ENCODE results near the gene CADPS2. TPM values are rescaled to one million over a fixed set of nuclear protein-coding genes. Genes with fewer than 3 reads are reported as not detected.

CADPS2 gene
- total and polyA plus RNA-seq, 10 of the 15 experiments (the other 5 are each of a cell fraction or from before 2014, with no cell fraction given): 0.05 to 7.5 (median 0.25) TPM

GRCh38 chr7:122743211-122743610, 143.0 kb downstream of the CADPS2 start (continued):
- TF ChIP-seq EZH2 (IDR thresholded peaks at IDR 0.05; ENCODE audit: borderline replicate concordance, control insufficient read depth, low read depth, low read length): no peak

- no peaks in the 10 kb centered on the region for H3K9me3 ChIP-seq (replicated peaks; ENCODE audit: control insufficient read depth, insufficient read depth, low read length)
- no peak overlapping the region for H3K9ac ChIP-seq (ENCODE audit: control insufficient read depth, insufficient read depth, low read length)
- H3K4me2 ChIP-seq (ENCODE audit: control insufficient read depth, insufficient read depth): no peak overlapping the region
- intact Hi-C loops (cut with micrococcal nuclease; ENCODE audit: unreplicated experiment) (no loop called here), in situ Hi-C loops (cut with MboI) (no loop called here)
- ATAC-seq (no peak), FAIRE-seq (no peak), DNase-seq (ENCODE audit: low read depth, low spot score) (no peak)
- TF ChIP-seq SREBF1 (IDR thresholded peaks at IDR 0.05; ENCODE audit: low read length) (no peak), ZZZ3 (IDR thresholded peaks at IDR 0.05; ENCODE audit: control insufficient read depth, insufficient read length, low read depth) (no peak), CEBPB (IDR thresholded peaks at IDR 0.05; ENCODE audit: borderline replicate concordance in 1 of 2, low read depth in 2 of 2, low read length in 2 of 2) (no peak)
- no peaks in the 10 kb centered on the region for H4K20me1 ChIP-seq (ENCODE audit: control insufficient read depth, insufficient read depth)
- H3K4me3 ChIP-seq: no peak overlapping the region
- no peak overlapping the region for H3K27ac ChIP-seq (ENCODE audit: control insufficient read depth, insufficient read depth)
- no peaks in the 10 kb centered on the region for H3K27me3 ChIP-seq (replicated peaks in 1 of 2; ENCODE audit: control insufficient read depth in 2 of 2, insufficient read depth in 2 of 2, low read length in 1 of 2)
- H3K79me2 ChIP-seq (ENCODE audit: control insufficient read depth, insufficient read depth, low read length): no peaks in the 10 kb centered on the region
- H2AFZ ChIP-seq (ENCODE audit: control insufficient read depth, low read depth, low read length): no peak overlapping the region
- BruUV-seq (replicated peaks): no TSS peak
- ChIA-PET RAD21 (ENCODE audit: unreplicated experiment) (interaction anchor here (1.1 to 1.5 kb wide), 2 partner anchors 12 to 31 kb away, joined by 3 to 5 read pairs; no protein-coding TSS in a partner anchor), POLR2A (interaction anchor here (0.6 to 1.3 kb wide), 5 partner anchors 11 to 472 kb away, joined by 3 to 6 read pairs (median 5); no protein-coding TSS in a partner anchor), CTCF (interaction anchor here (1.3 to 3.6 kb wide), 2 partner anchors 12 to 28 kb away, joined by 4 to 21 read pairs; no protein-coding TSS in a partner anchor), SMC1A (ENCODE audit: uncharacterized antibody, unreplicated experiment) (interaction anchor here (0.7 to 8.5 kb wide), 11 partner anchors 8 to 51 kb away, joined by 3 to 85 read pairs (median 5); no protein-coding TSS in a partner anchor)
- 78% methylated on average over 2 of the region's 2 CpGs for whole genome bisulfite sequencing (ENCODE audit: insufficient coverage, insufficient replicate concordance, low lambda C conversion rate, missing lambda C conversion rate)
- no peaks in the 10 kb centered on the region for H3K4me1 ChIP-seq (ENCODE audit: control insufficient read depth, insufficient read depth, low read length)
- H3K36me3 ChIP-seq (ENCODE audit: control insufficient read depth in 2 of 2, insufficient read depth in 2 of 2, low read length in 1 of 2): no peaks in the 10 kb centered on the region
Measured at GRCh38 chr7:122738947-122739346, 147.3 kb downstream of the CADPS2 start.

- POLR2A ChIA-PET: interaction anchor here (0.9 to 1.8 kb wide), 5 partner anchors 9 to 98 kb away, joined by 3 to 6 read pairs (median 4); no protein-coding TSS in a partner anchor
- no peaks in the 10 kb centered on the region for H3K36me3 ChIP-seq (ENCODE audit: control insufficient read depth in 2 of 2, insufficient read depth in 2 of 2, low read length in 1 of 2)
- H3K4me2 ChIP-seq (ENCODE audit: control insufficient read depth, insufficient read depth): no peak overlapping the region
- H3K9ac ChIP-seq (ENCODE audit: control insufficient read depth, insufficient read depth, low read length): no peak overlapping the region
- whole genome bisulfite sequencing (ENCODE audit: insufficient coverage, insufficient replicate concordance, low lambda C conversion rate, missing lambda C conversion rate): 90% methylated on average over 1 of the region's 1 CpG
- no peak overlapping the region for H3K27ac ChIP-seq (ENCODE audit: control insufficient read depth, insufficient read depth)
- DNase-seq (ENCODE audit: low read depth, low spot score): no peak
- no peak overlapping the region for H2AFZ ChIP-seq (ENCODE audit: control insufficient read depth, low read depth, low read length)
- no peaks in the 10 kb centered on the region for H3K79me2 ChIP-seq (ENCODE audit: control insufficient read depth, insufficient read depth, low read length)
- CTCF ChIA-PET: interaction anchor here (0.9 to 3.6 kb wide), 8 partner anchors 9 to 203 kb away, joined by 3 to 21 read pairs (median 4); no protein-coding TSS in a partner anchor
- H4K20me1 ChIP-seq (ENCODE audit: control insufficient read depth, insufficient read depth): no peaks in the 10 kb centered on the region
- intact Hi-C loops (cut with micrococcal nuclease; ENCODE audit: unreplicated experiment) (no loop called here), in situ Hi-C loops (cut with MboI) (no loop called here)
- RAD21 ChIA-PET (ENCODE audit: unreplicated experiment): interaction anchor here (0.7 to 1.9 kb wide), 13 partner anchors 9 to 631 kb away, joined by 3 to 12 read pairs (median 4); no protein-coding TSS in a partner anchor
- H3K9me3 ChIP-seq (replicated peaks; ENCODE audit: control insufficient read depth, insufficient read depth, low read length): no peaks in the 10 kb centered on the region
- no peaks in the 10 kb centered on the region for H3K4me1 ChIP-seq (ENCODE audit: control insufficient read depth, insufficient read depth, low read length)
- FAIRE-seq: no peak
- no peak overlapping the region for H3K4me3 ChIP-seq
- peak; percentile 83 for ATAC-seq
- H3K27me3 ChIP-seq (replicated peaks in 1 of 2; ENCODE audit: control insufficient read depth in 2 of 2, insufficient read depth in 2 of 2, low read length in 1 of 2): no peaks in the 10 kb centered on the region
- SMC1A ChIA-PET (ENCODE audit: uncharacterized antibody, unreplicated experiment): interaction anchor here (0.7 to 8.5 kb wide), 25 partner anchors 10 to 418 kb away, joined by 3 to 85 read pairs (median 4); no protein-coding TSS in a partner anchor
- no TSS peak for BruUV-seq (replicated peaks)
- TF ChIP-seq NRF1 (conservative IDR thresholded peaks at IDR 0.05; ENCODE audit: low read depth, low read length) (no peak), MTA2 (IDR thresholded peaks at IDR 0.05; ENCODE audit: low read depth) (peak; percentile 43; the same call in 1 of the 2 replicates), FOXM1 (IDR thresholded peaks at IDR 0.05; ENCODE audit: low read depth, low read length) (no peak), MAX (IDR thresholded peaks at IDR 0.05; ENCODE audit: low read depth, low read length) (no peak), SREBF2 (IDR thresholded peaks at IDR 0.05; ENCODE audit: low read length) (no peak), RELB (IDR thresholded peaks at IDR 0.05; ENCODE audit: low read depth) (0 out of 2 replicates have a peak, but pooled peaks have one; percentile 9), HDGF (IDR thresholded peaks at IDR 0.05) (no peak), MYB (IDR thresholded peaks at IDR 0.05; ENCODE audit: borderline replicate concordance, low read depth, low read length) (no peak), EED (IDR thresholded peaks at IDR 0.05; ENCODE audit: low read depth) (no peak), RCOR1 (conservative IDR thresholded peaks at IDR 0.05; ENCODE audit: low read depth, low read length) (no peak)
Measured at GRCh38 chr7:122736183-122736582, 150.1 kb downstream of the CADPS2 start.
